Hematopoietic multipotent progenitor cell treated with erythropoietin and hydrocortisone succinate and interleukin-3 and kit ligand, for 17 days (in vitro differentiated cells): ENCODE measurements around the gene NUP155.
"Not testable (repeated sequence)": the region's sequence is repeated elsewhere in the genome, so short reads cannot be mapped to it uniquely, and the experiment has no call there.

Experiments used
- DNase-seq: peaks from one replicate; pipeline ENCODE4 v3.0.0-alpha.2; 2015; ENCODE audit warnings: low spot score

The NUP155 gene

GRCh38 chr5:37370864-37371726 lies at the start of gene NUP155:
Gene NUP155 (minus strand): TSS chr5:37371106. CDS start chr5:37370977, 129 bp downstream.
- DNase-seq: peak; percentile 60

- no peak for DNase-seq
Observed at GRCh38 chr5:37417347-37417746, 46.4 kb upstream of the NUP155 start.

- DNase-seq: not testable (repeated sequence)
Observed at GRCh38 chr5:37415456-37415855, 44.5 kb upstream of the NUP155 start.

- no peak for DNase-seq
Observed at GRCh38 chr5:37412515-37412914, 41.6 kb upstream of the NUP155 start.

- no peak for DNase-seq
Observed at GRCh38 chr5:37400501-37400900, 29.6 kb upstream of the NUP155 start.

- no peak for DNase-seq
Observed at GRCh38 chr5:37396352-37396751, 25.4 kb upstream of the NUP155 start.

GRCh38 chr5:37391591-37391990 lies 20.7 kb upstream of the NUP155 start:
- no peak for DNase-seq

GRCh38 chr5:37379100-37379628 lies 8.3 kb upstream of the NUP155 start, which contains the start of gene WDR70:
Gene WDR70 (plus strand): TSS chr5:37379318. CDS start chr5:37379368, 50 bp downstream.
- DNase-seq: peak; percentile 73

- not testable (repeated sequence) for DNase-seq
Observed at GRCh38 chr5:37378066-37378465, 7.2 kb upstream of the NUP155 start.

GRCh38 chr5:37375091-37375490 lies 4.2 kb upstream of the NUP155 start:
- no peak for DNase-seq

GRCh38 chr5:37370550-37370863 lies 399 bp downstream of the NUP155 start:
- DNase-seq: no peak

- no peak for DNase-seq
Observed at GRCh38 chr5:37355161-37355560, 15.7 kb downstream of the NUP155 start.

GRCh38 chr5:37342741-37343140 lies 28.2 kb downstream of the NUP155 start:
- not testable (repeated sequence) for DNase-seq

GRCh38 chr5:37334754-37335153 lies 36.2 kb downstream of the NUP155 start:
- not testable (repeated sequence) for DNase-seq

GRCh38 chr5:37326536-37326935 lies 44.4 kb downstream of the NUP155 start:
- DNase-seq: no peak

GRCh38 chr5:37323607-37324006 lies 47.3 kb downstream of the NUP155 start:
- DNase-seq: no peak

- DNase-seq: no peak
Observed at GRCh38 chr5:37319037-37319782, 51.7 kb downstream of the NUP155 start.

- DNase-seq: no peak
Observed at GRCh38 chr5:37316027-37316426, 54.9 kb downstream of the NUP155 start.

GRCh38 chr5:37310360-37310759 lies 60.5 kb downstream of the NUP155 start:
- no peak for DNase-seq

GRCh38 chr5:37308793-37309192 lies 62.1 kb downstream of the NUP155 start:
- no peak for DNase-seq

- DNase-seq: no peak
Observed at GRCh38 chr5:37304888-37305287, 66.0 kb downstream of the NUP155 start.

- not testable (repeated sequence) for DNase-seq
Observed at GRCh38 chr5:37296313-37296712, 74.6 kb downstream of the NUP155 start.
